D341Med (cell line): ENCODE measurements around the gene CCDC88C.
"Not testable (repeated sequence)": the region's sequence is repeated elsewhere in the genome, so short reads cannot be mapped to it uniquely, and the experiment has no call there.

Source experiments
- DNase-seq: peaks from one replicate; pipeline ENCODE4 v3.0.0; 2012; ENCODE audit warnings: low spot score

Gene CCDC88C

DNA sequence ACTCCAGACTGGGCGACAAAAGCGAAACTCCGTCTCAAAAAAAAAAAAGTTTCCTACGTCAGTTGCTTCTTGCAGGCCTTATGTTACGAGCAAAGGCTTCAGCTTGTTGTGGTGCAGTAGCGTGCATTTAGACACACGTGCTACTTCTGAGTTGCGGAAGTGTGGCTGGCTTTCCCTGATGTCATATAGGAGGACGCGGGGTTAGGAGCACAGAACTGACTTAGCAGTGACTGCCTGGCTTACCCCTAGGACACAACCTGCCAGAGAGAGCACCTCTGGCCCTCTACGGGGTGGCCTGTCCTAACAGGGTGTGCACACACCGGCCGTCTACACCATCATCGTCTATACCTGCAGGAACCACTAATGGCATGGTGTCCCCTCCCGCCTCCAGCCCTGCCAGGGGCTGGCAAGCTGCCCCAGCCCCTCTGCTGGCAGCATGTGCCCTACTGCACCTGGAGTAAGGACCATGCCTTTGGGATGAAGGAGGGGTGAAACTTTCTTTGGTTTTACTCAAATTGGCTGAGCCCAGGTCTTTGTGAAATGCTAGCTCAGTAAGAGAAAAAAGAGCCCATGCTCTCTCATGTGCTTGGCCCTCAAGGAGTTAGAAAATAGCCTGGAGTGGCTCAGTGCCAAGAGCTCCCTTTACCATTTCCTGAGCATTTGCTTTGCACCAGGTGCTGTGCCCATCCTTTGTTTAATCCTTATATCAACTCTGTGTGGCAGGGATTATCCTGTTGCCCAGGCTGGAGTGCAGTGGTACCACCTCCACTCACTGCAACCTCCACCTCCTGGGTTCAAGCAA lies 171.4 kb downstream of the CCDC88C start:
- DNase-seq, result no peak

DNA sequence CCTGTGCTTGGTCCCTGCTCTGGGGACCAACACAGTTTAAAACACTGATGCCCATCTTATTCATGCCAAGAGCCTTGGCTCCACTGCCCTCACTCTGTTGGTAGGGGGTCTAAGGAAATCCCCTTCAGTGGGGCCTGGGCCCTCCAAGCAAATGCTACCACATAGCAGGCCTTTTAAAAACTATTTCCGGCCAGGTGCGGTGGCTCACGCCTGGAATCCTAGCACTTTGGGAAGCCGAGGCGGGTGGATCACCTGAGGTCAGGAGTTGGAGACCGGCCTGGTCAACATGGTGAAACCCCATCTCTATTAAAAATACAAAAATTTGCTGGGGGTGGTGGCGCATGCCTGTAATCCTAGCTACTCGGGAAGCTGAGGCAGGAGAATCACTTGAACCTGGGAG lies 172.0 kb downstream of the CCDC88C start:
- not testable (repeated sequence) for DNase-seq

GRCh38 chr14:91245029-91245428 lies 172.6 kb downstream of the CCDC88C start:
- DNase-seq, result no peak

DNA sequence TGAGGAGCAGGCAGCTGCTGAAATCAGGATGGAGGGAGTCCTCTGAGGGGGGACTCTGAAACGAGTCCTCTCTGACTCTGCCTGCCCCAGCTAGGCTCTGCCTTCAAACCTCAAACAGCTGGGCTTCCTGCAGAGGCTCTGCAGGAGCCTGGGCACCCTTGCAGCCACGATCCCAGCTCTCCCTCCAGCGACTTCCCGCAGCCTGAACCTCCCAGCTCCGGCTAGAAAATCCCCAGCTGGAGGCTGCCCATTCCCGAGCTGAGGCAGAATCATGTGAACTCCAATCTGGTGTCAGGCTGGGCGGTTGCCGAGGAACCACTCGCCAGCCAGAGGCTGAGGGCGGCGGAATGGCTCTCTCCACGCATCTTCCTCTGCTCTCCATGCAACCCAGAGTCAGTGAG lies 173.1 kb downstream of the CCDC88C start, which contains the start of gene GPR68:
TSS of gene GPR68 (minus strand) at position 204 of the 401 bp plus-strand sequence. CDS start 9,654 bp downstream, outside the sequence.
- no peak for DNase-seq

GRCh38 chr14:91243074-91243471 lies 174.5 kb downstream of the CCDC88C start:
- no peak for DNase-seq

DNA sequence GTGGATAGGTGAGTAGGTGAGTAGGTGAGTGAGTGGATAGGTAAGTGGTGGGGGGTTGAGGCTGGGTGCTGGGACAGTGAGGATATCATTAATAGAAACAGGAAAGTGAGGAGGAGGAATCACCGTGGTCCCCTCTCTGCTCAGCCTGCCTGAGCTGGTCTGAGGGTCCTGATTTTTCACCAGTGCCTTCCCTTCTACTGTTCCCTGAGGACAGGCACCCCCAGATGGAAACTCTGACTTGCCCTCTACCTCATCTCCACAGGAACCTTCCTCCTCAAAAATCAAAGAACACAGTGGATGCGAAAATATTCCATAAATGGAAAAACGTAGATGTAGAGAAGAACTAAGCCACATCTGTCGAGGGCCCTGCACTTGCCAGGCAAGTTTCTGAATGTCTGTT lies 175.0 kb downstream of the CCDC88C start:
- DNase-seq, result no peak

DNA sequence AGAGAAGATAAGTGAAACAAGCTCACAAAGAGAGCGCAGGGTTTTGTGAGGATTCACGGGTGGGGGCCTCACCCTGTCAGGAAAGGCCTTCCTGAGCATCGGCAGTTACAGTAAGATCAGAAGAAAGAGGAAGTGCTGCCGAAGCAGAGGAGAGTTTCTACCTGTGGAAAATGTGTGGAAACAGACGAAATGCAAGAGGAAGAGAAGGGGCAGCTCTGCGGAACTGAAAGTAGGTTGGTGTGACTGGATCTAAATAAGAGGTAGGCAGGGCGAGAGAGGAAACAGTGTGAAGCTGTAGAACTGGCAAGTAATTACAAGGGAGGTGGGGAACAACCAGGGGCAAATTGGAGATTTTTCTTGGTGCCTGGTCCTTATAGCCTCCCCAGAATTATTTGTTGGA lies 175.8 kb downstream of the CCDC88C start:
- no peak for DNase-seq

GRCh38 chr14:91238661-91239060 lies 179.0 kb downstream of the CCDC88C start:
- DNase-seq, result no peak

- no peak for DNase-seq
These were observed 179.5 kb downstream of the CCDC88C start for GRCh38 chr14:91238085-91238484.

- no peak for DNase-seq
These were observed 180.4 kb downstream of the CCDC88C start for GRCh38 chr14:91237219-91237618.

DNA sequence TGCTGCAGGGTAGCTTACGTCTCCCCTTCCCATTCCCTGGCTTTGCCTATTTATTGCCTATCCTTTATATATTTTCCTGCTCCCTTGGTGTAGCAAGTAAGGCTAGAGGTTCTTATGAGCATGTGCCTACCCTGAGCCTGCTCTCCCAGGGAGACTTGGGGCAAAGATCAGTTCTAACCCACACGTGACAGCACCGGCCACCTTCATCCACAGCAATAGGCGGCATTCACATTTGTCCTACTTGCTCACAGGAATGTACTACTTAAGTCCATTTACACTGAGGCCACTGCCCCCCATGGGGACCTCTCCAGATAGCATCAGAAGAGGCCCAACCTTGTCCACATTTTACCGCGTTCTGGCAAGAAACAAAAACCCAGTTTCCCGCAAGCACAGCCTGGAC lies 181.8 kb downstream of the CCDC88C start:
- DNase-seq, result no peak

- DNase-seq, result no peak
These were observed 182.9 kb downstream of the CCDC88C start for GRCh38 chr14:91234791-91235114.

GRCh38 chr14:91233936-91234790 lies 183.5 kb downstream of the CCDC88C start:
- DNase-seq, result no peak

DNA sequence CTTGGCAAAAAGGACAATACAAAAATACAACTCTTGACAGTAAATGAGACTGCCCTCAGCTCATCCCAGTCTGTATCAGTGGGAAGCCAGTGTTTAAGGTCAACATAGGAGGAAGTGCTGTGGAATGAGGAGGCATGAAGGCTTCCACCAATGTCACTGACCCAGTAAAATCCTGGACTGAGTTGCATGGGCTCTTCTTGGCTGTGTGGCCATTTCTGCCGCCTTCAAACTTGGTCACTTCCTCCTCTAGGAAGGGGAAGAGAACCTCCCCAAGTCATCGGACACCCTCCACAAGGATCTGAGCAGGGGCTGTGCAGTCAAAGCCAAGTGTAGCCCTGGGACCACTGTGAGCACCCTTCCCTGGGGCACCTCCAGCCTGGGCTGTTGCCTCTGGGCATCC lies 185.0 kb downstream of the CCDC88C start:
- no peak for DNase-seq

GRCh38 chr14:91232052-91232451 lies 185.6 kb downstream of the CCDC88C start:
- DNase-seq, result no peak

DNA sequence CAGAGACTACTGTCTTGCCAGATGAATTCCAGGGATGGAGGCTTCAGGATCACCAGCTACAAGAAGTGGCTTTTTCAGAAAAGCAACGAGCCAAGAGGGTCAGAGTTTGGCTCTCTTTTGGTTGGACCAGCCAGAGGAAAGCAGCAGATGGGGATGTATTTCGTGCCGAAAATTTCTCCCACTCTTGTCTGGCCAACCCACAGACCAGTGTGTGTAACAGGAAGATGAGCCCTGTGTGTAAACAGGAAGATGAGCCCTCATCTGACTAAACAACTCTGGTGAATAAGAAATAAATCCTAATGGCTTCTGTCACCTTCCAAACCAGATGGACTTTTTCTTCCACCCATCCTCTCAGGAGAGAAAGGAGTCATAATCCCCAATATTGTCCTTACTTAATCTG lies 186.2 kb downstream of the CCDC88C start:
- DNase-seq, result no peak

DNA sequence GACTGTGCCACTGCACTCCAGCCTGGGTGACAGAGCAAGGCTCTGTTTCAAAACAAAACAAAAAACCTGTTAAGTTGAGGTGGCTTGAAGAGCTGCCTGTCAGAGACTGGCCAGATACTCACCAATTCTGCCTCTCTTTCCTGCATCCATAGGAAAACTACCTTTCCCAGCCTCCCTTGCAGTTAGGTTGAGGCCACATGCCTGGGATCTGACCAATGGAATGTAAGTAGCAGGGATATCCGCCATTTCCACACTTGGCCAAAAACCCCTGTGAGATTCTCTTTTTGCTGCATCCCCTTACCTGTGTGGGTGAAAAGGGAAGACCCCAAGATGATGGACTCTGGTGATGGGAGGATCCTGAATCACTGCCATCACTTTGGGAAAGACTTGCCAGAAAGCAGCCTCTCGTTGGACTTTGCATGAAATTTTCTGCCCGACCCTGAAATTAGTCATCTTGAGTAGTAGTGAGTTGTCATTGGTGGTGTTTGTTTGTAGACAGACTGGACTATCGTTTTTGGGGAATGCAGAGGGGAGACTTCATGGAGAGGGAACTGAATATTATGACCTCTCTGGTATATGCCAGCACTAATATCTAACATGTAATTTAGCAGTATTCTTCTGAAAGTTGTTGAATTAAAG lies 187.1 kb downstream of the CCDC88C start:
- no peak for DNase-seq

- no peak for DNase-seq
These were observed 187.8 kb downstream of the CCDC88C start for GRCh38 chr14:91229743-91230200.

DNA sequence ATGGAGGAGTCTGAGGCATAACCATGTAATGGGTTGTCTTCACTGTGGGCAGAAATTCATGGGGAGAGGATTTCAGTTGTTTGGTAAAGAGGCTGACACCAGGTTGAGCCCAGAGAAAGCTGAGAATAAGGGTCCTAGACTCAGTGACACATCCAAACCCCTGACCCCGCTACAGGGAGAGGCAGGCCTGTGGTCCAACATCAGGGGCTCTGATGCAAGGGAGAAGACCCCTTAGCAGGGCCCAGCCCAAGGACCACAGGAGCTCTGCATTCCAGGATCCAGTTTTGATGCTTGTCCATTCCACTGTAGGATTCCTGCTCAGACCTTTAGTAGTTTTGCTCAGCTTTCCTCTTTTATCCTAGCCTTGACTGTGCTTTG lies 188.6 kb downstream of the CCDC88C start:
- no peak for DNase-seq

GRCh38 chr14:91228112-91229004 lies 189.3 kb downstream of the CCDC88C start:
- DNase-seq, result no peak

DNA sequence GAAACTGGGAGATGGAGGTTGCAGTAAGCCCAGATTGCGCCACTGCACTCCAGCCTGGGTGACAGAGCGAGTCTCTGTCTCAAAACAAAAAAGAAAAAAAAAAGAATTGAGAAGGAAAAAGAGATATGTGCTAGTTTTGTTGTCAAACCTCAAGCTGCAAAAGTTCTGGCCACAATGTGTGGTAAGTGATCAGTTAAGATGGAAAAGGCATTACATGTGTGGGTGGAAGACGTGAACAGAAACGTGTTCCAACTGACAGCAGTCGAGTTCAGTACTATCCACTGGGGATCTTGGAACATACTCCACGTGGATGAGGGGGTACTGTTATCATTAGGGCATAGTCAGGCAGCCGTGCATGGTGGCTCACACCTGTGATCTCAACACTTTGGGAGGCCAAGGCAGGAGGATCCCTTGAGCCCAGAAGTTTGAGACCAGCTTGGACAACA lies 190.4 kb downstream of the CCDC88C start:
- no peak for DNase-seq

- DNase-seq, result not testable (repeated sequence)
These were observed 191.3 kb downstream of the CCDC88C start for GRCh38 chr14:91226360-91226759.
